GM21529 (cell line): ENCODE results near the gene MED13L.
A peak's percentile ranks its signal among the peaks of the same experiment; 100 is the strongest.

ENCODE experiments used
- ATAC-seq: cut with Tn5 transposase; IDR thresholded peaks from one replicate; pipeline ENCODE4 v1.9.1; 2021; ENCODE audit not compliant: unreplicated experiment

MED13L gene

DNA sequence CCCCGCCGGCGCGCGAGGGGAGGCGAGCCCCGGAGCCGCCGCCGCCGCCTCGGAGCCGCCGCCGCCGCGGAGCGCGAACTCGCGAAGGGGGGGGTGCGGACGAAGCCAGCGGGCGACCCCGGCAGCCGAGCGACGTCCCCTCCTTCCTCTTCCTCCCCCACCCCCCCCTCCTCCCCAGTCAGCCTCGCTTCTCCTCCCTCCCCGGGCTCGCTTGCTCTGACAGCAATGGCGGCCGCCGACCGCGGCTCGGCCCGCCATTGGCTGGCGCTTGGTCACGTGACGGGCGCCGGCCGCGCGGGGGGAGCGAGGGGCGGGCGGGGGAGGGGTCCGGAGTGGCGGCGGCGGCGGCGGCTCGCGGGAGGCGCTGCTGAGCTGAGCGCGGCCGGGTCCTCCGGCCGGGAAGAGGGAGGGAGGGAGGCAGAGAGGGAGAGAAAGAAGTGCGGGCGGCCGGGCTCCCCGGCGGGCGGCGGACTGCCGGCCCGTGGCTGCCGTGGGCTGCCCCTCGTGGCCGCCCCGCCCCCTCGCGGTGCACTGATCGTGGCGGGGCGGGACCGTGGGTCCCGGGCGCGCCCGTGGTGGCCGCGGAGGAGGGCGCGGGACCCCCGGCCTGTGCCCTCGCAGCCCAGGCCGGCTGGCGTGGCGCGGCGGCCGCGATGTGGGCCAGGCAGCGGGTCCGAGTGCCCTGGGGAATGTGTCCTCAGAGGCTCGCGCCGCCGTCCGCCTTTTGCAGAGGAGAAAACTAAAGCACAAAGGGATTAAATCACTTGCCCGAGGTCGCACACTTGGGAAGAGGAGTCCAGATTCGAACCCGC, at the start of gene MED13L:
Gene MED13L, minus strand, starts transcription at position 227 of the 812 bp plus-strand sequence. CDS start 562 bp downstream, outside the sequence.
- peak; percentile 84 for ATAC-seq

DNA sequence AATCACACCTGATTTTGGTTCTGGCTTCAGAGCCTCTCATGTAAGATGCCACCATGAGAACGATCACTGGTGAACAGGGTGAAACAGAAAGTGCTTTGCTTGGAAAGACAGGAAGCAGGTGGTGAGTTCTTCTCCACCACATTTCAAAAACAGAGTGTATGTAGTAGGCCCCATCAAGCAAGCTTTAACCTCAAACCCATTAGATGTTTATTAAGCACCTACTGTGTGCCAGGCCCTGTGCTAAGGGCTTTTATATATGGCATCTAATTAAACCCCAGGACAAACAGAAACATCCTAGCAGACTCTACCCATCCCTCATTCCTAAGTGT, 47.8 kb upstream of the MED13L start:
- ATAC-seq, result peak; percentile 94

DNA sequence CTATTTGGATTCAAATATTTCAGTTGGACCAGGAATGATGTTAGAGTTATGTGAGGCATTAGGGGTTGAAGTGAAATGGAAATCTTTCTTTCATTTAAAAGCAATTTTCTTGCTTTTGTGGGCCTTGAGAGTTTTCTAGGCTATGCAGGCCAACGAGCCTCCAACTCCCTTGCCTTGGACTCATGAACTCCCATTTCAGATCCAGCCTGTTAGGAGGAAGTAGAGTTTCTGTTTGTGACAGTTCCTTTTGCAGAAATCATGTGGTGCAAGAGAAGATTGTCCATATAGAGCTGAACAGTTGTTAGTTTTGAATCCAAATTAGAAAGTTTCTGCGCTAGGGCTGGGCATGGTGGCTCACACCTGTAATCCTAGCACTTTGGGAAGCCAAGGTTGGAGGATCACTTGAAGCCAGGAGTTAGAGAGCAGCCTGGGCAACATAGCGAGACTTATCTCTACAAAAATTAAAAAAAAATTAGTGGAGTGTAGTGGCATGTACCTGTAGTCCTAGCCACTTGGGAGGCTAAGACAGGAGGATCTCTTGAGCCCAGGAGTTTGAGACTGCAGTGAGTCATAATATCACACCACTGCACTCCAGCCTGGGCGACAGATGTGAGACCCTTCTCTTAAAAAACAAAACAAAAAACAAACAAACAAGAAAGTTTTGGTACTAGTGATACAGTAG, 47.3 kb upstream of the MED13L start:
- ATAC-seq, result no peak

DNA sequence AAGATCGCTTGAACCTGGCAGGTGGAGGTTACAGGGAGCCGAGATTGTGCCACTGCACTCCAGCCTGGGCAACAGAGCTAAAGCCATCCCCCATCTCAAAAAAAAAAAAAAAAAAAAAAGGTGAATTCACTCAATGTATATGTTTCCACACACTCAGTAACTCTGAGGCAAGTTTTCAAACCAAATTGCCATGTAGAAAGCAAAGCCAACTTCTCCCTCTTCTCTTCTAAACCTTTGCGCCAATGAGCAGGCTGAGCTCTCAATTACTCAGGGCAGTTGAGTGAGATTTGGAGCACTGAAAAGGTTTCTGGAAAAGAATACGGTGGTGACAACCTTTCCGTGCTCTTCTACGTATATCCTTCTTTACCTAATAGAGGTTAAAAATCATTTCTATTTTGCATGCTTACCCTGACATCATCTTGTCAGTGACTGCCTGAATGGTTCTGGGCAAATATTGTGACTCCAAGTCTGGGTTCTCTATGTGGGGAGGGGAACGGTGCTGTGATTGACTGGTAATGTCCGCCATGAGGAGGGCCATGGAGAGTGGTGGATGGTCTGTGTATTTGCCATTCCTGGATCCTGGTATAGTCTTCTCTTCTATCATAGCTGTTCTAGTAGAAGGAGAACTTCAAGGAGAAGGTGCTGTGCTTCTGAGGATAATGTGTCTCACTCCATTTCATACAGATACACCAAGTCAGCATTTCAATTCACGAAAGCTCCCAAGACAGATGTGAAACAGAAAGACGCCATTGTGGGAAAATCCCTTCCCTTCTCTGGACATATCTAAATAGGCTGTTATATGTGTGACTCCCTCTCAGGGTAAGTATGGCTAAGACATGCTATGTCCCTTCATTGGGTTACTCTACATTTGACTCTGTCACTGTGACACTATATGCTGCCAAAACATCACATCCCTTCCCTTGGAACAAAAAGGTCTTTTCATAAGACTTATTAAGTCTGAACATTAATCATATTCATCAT, 46.2 kb upstream of the MED13L start:
- ATAC-seq, result no peak

DNA sequence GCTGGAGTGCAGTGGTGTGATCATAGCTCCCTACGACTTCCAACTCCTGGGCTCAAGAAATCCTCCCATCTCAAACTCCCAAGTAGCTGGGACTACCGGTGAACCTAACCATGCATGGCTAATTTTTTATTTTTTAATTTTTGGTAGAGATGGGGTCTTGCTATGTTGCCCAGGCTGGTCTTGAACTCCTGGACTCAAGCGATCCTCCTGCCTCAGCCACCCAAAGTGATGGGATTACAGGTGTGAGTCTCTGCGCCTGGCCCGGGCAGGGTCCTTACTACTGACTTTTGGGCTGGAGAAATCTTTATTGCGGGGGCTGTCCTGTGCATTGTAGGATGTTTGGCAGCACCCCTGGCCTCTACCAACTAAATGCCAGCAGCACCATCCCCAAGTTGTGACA, 44.4 kb upstream of the MED13L start:
- no peak for ATAC-seq

DNA sequence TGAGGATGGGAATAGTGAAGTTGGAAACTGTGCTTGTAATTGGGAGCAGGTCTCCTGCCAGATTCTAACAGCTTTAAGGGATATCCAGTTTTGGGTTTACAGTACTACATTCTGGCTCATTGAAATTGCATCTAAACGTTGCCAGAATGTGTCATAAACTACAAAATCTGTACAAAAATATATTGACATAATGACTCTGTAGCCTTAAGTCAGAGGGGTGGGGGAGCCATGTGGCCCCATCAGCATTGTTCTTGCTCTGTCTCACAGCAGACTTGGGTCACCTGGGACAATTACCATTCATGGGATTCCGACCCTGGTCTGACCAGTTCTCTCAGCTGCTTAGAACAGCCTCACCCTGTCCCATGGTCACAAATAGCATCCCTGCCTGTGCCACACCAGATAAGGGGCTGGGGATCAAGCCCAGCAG, 43.3 kb upstream of the MED13L start:
- no peak for ATAC-seq

DNA sequence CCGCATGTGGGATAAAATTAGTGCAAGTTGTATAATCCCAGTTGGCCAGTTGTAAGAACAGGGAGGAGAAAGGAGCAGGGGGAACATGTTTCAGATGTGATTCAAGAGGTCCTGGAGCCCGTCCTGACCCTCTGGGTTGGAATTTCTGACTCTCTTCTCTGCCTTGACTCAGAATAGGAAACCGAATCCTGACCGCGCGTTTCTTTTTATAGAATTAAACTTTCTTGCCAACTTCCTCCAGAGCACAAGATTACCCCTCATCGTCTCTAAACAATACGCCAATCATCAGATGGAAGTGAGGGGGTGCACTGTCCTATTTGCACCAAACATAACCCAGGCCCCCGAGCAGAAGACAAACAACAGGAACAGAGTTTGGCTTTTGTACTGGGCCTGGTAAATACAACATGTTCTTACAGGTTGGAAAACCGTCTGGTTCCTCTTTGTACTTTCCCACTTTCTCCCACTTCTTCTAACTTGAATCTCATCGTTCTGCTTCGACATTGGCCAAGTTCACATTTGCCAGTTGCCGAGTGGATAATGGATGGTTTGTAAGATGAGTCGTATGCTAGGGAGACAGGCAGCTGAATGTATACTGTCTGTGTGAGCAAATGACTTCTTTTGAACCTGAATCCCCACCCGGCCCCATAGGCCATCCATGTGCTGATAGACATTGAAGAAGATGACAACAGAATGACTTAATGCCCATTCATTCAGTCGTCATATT, 42.6 kb upstream of the MED13L start:
- no peak for ATAC-seq

DNA sequence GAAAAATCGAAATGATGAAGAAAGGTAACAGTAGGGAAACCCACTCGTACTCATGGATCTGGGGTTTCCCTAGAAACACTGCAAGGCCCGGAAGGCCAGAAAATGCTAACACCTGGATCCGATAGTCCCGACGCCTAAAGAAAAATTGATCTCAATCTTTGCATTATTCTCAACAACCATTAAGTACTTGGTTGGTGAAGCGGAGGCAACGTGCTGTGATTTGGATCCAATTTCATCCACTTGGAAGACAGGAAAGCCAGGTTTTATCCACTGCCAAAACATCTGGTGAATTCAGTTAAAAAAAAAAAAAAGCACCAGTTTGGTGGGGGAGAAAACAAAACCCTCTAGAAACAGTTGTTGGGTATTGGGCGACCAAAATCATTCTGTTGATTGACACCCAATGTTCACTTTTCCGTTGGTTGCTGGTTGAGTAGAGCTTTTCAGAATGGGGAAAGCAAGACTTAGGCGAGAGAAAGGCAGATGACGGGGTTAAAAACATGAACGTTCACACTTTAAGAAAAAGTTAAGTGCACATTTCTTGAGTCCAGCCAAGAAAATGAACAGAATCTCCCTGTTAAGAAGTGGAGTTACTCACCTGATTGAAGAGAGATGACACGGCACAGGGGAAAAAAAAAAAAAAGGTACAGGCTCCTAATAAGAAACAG, 41.9 kb upstream of the MED13L start:
- no peak for ATAC-seq

DNA sequence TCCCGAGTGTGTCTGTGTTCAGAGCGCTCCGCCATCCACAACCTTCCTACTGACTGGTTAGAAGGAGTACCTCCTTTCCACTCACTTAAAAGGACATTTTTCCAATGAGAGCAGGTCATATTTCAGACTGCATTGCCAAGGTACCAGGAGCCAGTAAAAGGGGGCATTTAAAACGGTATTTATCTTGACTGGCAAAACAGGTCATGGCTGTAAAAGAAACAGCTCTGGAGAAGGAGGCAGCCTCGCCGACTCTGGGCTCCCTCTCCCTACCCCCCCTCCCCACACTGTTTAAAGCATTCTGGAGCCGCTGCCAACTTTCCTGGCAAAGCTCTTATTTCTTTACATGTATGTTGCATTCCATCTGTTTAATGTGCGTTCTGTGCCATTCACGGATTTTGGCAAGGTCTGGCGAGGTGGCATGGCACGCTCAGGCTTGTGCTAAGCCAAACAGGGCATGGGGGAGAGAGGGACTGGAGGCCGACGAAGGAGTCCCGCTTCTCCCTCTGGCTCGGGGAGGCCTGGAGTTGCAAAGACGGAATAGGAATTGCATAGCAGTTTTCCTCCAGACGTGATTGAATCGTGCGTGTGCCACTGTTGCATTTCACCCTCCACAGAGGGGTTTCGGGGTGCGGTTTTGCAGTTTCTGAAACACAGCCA, 41.2 kb upstream of the MED13L start:
- no peak for ATAC-seq

DNA sequence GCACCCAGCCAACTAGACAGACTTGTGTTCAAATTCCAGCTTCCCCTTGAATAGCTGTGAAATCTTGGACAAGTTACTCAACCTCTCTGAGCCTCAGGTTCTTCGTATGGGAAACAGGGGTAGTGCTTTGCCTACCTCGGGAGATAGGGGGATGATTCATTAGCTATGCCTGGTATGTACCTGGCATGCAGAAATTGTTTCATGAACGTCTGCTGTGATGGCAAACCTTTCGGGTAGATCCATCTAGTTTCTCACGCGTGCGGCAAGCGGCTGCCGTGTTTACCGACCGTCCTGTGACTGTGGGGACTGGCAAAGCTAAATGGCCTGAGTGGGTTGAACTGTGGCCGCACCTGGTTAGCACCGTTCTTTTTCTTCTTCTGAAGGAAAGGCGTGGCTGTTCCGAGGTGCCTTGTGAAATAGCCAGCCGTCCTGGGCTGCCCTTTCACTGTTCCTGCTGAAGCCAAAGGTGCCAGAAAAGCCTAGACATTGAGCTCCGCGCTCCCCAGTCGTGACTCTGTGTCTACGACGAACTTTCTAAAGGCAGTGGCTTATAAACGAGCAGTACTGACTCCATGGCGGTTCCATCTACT, 40.6 kb upstream of the MED13L start:
- ATAC-seq, result no peak

DNA sequence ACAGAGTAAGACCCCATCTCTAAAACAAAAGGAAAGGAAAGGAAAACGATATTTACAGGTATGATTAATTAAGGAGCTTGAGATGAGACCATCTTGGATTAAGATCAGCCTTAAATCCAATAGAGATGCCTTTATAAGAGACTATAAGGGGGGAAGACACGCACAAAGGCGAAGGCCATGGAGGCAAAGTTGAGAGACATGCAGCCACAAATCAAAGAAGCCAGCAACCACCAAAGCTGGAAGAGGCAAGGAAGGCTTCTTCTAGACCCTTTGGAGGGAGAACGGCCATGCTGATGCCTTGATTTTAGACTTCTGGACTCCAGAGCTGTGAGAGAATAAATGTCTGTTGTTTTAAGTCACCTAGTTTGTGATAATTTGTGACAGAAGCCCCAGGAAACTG, 39.6 kb upstream of the MED13L start:
- ATAC-seq, result no peak

DNA sequence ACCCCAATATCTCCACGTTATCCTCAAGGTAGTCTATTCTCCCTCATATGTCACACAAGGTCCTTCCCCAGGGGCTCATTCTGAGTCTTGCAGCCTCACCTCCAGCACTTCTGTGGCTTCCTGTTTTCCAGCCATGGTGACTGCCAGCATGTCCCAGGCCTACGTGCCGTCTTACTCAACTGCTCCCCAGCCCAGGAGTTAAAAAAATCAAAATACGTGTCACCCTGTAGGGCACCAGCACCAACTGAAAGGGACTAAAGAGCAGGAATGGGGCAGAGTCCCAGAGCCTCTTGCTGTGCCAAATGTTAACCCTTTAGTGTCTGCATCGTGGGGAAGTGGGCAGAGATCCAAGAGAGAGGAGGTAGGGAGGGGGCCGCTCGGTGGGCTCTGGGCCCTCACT, 37.0 kb upstream of the MED13L start:
- ATAC-seq, result no peak

DNA sequence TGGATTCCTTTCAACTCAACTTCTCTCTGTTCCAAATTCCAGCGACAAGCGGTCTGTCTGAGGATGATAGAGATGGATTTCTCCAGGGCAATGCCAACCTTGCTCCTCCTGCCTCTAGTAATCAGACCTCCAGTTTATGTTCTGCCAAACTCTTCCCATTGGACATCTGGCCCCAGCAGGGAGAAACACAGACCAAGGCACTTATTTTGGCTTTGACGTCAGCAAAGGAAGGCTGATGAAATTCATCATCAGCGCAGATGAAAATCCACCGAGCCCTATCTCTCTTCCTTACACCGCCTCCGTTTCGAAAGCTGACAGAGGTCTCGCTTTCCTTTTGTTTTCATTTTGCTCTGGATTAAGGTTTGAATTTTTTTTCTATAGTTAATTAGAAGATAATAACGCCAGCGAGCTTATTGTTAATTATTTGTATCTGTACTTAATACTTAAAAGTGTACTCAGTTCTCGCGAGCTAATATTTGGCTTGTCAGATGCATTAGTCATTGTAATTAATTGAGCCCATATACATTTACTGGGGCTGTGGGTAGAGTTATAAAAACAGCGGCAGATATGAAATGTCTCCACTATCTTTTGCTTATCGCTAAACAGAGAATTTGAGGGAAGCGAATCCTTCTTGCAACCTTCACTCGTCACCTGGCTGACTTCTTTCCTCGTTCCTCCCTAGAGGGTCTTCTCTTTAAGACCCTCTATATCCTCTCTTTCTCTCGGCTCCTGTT, 35.9 kb upstream of the MED13L start:
- no peak for ATAC-seq

DNA sequence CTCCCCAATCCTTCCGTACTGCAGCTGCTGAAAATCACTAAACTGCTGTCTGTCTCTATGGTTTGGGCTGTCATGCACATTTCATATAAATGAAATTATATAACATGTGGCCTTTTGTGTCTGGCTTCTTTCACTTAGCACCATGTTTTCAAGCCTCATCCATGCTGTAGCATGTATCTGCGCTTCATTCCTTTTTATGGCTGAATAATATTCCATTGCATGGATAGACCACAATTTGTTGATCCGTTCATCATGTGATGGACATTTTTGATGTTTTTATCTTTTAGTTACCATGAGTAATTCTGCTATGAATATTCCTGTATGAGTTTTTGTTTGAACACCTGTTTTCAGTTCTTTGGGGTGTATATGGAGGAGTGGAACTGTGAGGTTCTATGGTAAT, 32.6 kb upstream of the MED13L start:
- ATAC-seq, result no peak

DNA sequence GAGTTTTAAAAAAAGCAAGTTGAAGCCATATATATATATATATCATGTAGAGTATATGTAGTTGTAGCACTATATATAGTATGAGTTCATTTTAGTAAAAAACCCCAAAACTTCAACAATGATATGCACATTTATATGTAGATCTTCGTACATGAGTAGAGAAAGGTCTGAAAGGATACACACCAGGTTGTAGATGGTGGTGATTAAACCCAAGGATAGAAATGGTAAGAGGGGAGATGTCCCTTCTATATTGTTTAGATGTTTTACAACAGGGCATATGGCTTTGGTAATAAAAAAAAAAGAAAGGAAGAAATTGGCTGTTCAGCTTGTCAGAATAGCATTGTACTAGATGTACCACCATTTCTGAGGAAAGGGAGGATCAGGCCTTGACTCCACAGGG, 31.9 kb upstream of the MED13L start:
- ATAC-seq, result no peak

DNA sequence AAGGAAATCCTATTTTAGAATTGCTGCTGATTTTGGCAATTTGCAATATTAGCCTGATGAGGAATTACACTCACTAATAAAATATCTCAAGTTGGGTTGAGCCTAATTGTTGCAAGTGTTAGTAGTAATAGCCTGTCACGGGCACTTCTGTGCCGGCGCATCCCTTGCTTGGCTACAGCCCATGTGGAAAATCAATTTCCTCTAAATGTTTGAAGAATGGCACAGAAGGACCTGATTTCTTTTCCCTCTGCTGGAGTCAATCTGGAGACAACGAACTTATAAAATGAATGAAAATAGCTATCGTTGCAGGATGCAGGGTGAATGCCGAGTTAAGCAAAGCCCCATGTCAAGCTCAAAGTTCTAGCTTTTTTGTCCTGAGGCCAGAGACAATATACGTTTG, 31.2 kb upstream of the MED13L start:
- ATAC-seq, result no peak

DNA sequence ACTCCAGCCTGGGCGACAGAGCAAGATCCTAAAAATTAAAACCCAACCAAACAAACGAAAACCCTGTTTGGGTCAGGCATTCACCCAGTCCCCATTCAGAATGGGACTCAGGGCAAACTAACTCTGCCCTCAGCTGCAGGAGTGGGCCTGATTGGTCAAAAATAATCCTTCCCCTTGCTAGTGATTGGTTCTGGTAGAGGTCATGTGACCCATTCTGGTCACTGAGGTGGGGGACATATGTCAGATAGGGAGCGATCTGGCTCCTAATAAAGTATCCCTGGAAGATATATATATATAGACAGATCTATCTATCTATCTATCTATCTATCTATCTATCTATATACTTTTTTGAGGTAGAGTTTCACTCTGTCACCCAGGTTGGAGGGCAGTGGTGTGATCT, 29.5 kb upstream of the MED13L start:
- no peak for ATAC-seq

DNA sequence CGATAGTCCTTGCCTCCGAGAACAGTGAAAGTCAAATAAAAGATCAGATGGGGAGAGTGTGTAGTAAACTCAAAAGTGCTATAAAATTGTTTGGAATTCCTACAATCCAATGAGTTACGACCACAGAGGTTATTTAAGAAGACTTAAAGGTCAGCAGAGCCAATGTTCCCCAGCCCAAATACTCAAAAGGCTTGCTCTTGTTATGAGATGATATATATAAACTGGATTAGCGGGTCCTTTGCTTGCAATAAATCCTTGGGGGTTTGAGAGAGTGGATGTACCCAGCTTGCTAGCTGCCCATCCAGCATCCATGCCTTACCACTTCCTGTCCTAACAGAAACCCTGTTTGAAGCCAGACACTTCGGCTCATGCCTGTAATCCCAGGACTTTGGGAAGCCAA, 29.0 kb upstream of the MED13L start:
- ATAC-seq, result no peak

DNA sequence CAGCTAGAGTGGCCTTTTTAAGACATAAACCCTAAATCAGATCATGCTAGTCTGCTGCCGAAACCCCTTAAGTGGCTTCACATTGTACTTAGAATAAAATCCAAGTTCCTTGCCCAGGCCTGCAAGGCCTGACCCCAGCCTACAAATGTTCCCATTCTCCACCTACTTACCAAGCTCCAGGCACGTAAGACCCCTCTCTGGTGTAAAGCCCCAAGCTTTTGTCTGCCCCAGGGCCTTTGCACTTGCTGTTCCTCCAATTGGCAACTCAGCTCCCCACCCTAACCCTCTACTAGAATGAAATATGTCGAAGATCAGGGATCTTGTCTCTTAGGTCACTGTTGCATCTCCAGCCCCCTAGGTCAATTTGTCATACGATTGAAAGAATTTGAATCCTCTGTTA, 27.1 kb upstream of the MED13L start:
- no peak for ATAC-seq
